Stimulated activated CD4-positive, alpha-beta T cell treated with anti-CD3 and anti-CD28 coated beads, TNF-alpha, amount 100 ng/mL, for 48 hours (primary cell): ENCODE data around the gene SDR39U1.
A peak's percentile ranks its signal among the peaks of the same experiment; 100 is the strongest.

Experiments used
- DNase-seq, 3 donors: peaks; one replicate each; pipeline ENCODE4 v3.0.0-alpha.2; 2020; ENCODE audit warnings: low read depth in 3 of 3

The SDR39U1 gene

GRCh38 chr14:24443053-24443665, 583 bp upstream of the SDR39U1 start:
- no peak for DNase-seq

GRCh38 chr14:24441904-24442239, 704 bp downstream of the SDR39U1 start:
- DNase-seq, result no peak

DNA sequence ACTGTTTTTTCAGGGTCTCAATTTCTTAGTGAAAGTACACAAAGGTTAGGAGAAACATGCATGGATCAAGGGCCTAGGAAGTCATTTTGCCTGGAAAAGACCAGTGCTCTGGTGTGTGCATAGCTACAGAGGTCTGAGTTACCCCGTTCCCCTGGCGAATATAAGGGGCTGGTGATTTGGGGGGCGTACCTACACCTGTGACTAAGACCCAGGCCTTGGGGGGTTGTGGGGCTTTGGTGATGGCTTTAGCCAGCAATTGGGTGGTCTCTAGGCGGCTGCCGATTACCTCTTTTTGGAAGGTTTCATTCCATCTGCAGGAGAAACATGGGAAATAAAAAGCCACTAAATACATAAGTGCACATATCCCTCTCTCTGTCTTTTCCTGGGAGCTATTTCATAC, 1.1 kb downstream of the SDR39U1 start:
- DNase-seq, result no peak

- DNase-seq, result no peak
These were observed 1.8 kb downstream of the SDR39U1 start for GRCh38 chr14:24440606-24441399.

- DNase-seq, result no peak
These were observed 2.6 kb downstream of the SDR39U1 start for GRCh38 chr14:24439830-24440605.

- no peak for DNase-seq
These were observed 3.3 kb downstream of the SDR39U1 start for GRCh38 chr14:24439257-24439656.

DNA sequence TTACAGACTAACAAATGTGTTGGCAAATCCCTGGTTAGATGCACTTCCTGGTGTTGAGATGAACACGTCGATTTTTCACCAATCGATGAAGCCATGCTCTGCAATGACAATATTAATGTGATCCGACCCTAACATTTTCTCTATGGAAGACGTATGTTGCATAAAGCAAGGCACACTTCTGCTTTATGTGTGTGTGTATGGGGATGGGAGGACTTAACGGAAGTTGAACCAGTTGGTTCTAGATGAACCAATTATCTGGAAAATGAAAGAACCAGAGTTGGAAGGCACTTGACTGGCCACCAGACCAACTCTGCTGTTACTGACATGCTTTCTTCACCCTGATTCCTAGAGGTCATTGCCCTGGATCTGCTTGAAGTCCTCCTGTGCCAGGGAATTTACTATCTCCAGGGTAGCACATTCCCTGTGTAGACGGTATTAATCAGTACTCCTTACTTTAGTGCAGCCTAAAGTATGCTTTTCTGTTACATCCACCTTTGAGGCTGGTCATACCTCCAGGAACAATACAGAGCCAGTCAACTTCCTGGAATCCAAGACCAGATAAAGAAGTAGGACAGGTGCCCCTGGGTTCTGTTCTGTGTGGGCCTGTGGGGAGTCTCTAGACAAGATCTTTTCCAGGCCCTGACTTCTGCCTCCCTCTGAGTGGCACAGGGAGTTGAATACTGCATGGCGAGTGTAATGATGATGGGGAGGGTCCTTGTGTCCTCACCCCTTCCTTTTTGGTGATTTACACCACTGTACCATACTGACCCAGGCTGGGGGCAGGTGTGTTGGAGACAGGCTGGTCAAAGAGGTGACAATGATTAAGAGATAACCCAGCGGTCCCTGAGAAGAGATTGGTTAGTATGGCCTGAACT, 4.1 kb downstream of the SDR39U1 start:
- no peak for DNase-seq

DNA sequence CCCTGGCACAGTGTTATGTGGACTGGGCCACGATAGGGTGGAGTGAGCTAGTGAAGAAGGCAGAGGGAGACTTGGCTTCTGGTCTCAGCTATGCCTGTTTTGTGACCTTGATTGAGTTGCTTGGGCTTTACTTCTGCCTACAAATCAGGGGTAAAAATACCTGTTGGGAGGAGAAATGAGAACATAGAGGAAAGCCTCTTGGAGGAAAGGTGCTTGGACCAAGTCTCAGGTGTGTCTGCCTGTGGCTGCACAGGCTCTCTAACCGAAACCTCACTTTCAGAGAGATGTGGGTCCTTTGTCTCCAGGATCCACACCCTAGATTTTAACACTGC, 4.9 kb downstream of the SDR39U1 start:
- no peak for DNase-seq

- no peak for DNase-seq
These were observed 5.4 kb downstream of the SDR39U1 start for GRCh38 chr14:24437020-24437735.

GRCh38 chr14:24436355-24437019, 6.1 kb downstream of the SDR39U1 start:
- DNase-seq, result no peak

GRCh38 chr14:24435998-24436354, 6.6 kb downstream of the SDR39U1 start:
- DNase-seq, result no peak

DNA sequence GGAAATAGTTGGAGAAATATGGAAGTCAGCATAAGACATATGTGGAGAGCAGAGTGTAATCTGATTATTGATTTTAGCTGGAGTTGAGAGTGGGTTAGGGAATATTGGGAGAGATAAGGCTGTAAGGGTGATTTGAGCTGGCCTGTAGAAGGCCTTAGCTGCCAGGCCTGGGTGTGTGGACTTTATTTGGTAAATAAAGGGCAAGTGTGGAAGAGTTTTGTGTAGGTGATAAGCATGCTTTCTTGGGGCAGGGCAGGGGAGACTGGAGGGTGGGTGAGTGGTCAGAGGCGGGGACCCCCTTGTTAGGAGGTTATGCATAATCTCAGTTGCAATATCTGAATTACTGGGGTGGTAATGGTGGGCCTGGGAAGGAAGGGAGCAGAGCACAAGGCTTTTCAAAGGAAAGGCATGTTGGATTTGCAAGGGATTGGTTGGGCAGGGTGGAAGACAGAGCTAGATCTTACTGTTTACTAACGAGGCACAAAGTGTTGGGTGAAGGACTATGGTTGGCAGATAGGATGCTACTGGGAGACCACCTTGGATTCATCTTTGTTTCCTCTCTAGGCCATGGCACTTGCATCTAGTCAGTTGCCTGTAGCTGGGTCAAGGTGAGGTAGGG, 7.3 kb downstream of the SDR39U1 start:
- DNase-seq, result no peak

DNA sequence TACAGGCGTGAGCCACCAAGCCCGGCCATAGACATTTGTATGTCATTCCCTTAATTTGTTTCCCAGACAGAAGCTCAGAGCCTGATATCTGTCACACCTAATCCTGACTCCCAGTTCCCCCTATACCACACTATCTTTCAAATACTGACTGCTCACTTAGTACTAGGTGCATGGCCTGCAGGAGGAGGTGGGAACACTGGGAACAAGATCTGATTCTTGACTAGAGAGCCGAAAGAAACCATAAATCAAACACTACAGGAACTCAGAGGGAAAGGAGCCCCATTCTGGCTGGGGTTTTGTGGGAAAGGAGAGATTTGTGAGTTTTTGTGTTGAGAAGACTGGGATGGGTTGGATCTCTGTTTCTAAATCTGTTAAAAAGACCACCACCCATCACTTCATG, 7.9 kb downstream of the SDR39U1 start:
- DNase-seq, result no peak

DNA sequence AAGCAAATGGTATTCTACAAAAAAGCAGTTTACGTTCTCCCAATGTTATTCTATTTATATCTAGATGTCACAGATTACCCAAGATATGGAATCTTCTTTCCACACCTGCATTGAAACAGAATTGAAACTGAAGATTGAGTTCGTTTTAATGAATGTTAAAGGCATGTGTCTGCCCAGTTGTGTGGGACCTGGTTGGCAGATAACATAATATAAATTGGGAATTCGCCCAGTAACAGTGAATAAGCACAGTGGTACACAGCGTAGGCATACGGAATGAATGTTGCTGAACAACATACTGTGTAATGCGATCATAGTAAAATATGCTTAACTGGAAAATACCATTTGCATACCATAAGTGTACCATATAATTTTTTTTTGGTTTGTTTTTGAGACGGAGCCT, 8.5 kb downstream of the SDR39U1 start:
- no peak for DNase-seq

DNA sequence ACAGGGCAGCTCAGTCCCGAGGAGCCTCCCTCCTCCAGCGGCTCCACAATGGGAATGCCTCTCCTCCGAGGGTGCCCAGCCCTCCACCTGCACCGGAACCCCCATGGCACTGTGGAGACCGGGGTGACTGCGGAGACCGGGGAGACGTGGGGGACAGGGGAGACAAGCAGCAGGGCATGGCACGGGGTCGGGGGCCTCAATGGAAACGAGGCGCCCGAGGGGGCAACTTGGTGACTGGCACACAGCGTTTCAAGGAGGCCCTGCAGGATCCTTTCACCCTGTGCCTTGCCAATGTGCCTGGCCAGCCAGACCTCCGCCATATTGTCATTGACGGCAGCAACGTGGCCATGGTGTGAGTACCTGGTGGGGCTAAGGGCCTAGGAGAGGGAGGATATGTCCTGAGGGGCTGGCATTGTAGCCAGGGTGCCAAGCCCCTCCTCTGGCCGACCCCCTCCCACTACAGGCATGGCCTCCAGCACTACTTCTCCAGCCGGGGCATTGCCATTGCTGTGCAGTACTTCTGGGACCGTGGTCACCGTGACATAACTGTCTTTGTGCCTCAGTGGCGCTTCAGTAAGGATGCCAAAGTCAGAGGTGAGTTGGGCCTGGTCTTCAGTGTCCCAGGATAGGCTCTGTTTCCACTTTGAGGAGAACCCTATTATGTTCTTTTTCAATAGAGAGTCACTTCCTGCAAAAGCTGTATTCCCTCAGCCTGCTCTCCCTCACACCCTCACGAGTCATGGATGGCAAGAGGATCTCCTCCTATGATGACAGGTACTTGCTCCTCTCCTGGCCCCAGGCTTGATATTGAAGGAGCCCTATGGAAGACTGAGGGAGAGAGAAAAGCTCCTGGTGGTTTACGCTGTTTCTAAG, 10.1 kb downstream of the SDR39U1 start:
- DNase-seq, result no peak

- DNase-seq, result peak; percentile 85 to 94 (median 87)
These were observed 10.9 kb downstream of the SDR39U1 start for GRCh38 chr14:24431569-24432258.

- DNase-seq, result peak; percentile 54 to 62 (median 62)
These were observed 11.7 kb downstream of the SDR39U1 start for GRCh38 chr14:24430682-24431568.
